Esophagus squamous epithelium (tissue), 5 donors: ENCODE results near the gene KCNAB1. TPM values are rescaled to one million over a fixed set of nuclear protein-coding genes. Genes with fewer than 3 reads are reported as not detected.
A peak's percentile ranks its signal among the peaks of the same experiment; 100 is the strongest.

Source experiments
- DNase-seq: peaks from one replicate; lab custom pipeline; 2025; lab: John Stamatoyannopoulos, UW
- H3K27ac ChIP-seq, 4 donors: fragments of 200-600 bp; sonication (generic); one replicate each; pipeline ENCODE4 v1.5.1; 2016 to 2019; ENCODE audit warnings: mild to moderate bottlenecking in 1 of 4
- H3K27me3 ChIP-seq, 4 donors: fragments of 200-600 bp; sonication (generic); 1 replicate in 3 of 4; 2 replicates in 1 of 4; pipeline versions ENCODE4 v1.5.1 to v1.6.0; 2017 to 2021; ENCODE audit warnings: antibody characterized with exemption in 1 of 4
- H3K36me3 ChIP-seq, 3 donors: fragments of 200-600 bp; sonication (generic); one replicate each; pipeline ENCODE4 v1.5.1; 2016 to 2019
- H3K4me1 ChIP-seq, 3 donors: fragments of 200-600 bp; sonication (generic); one replicate each; pipeline ENCODE4 v1.5.1; 2017 to 2019
- H3K4me3 ChIP-seq, 4 donors: fragments of 200-600 bp; sonication (generic); 1 replicate in 3 of 4; 2 replicates in 1 of 4; pipeline ENCODE4 v1.5.1; 2016 to 2019; ENCODE audit warnings: mild to moderate bottlenecking in 2 of 4, moderate library complexity in 1 of 4
- H3K9me3 ChIP-seq, 3 donors: fragments of 200-600 bp; sonication (generic); one replicate each; pipeline ENCODE4 v1.5.1; 2016 to 2019
- CTCF ChIP-seq, 6 experiments: fragments of 450-650 bp in 4 of 6; fragments of 200-600 bp in 2 of 6; sonication (generic) in 2 of 6; IDR thresholded peaks; one replicate each; pipeline ENCODE4 v1.5.1; 2016 to 2019; ENCODE audit warnings: antibody characterized with exemption in 6 of 6, mild to moderate bottlenecking in 4 of 6, moderate library complexity in 4 of 6
- POLR2A ChIP-seq, 4 donors: fragments of 450-650 bp; IDR thresholded peaks; one replicate each; pipeline ENCODE4 v1.6.1; 2017; ENCODE audit warnings: antibody characterized with exemption in 4 of 4, mild to moderate bottlenecking in 4 of 4, moderate library complexity in 3 of 4
- WGBS, 2 donors: methylation state at CpG; one replicate each; pipeline ENCODE4 v1.1.5; 2018; 5-methylcytosine and 5-hydroxymethylcytosine counted together
- intact Hi-C: fragments of 100-400 bp; cut with DNase I; formaldehyde crosslinking; loops from one replicate; pipeline ENCODE4 v1.15.0; 2022
- total RNA-seq, 4 donors: library from RNA; depleted of rRNA; stranded (reverse); fragments of >200 nt; gene quantifications; one replicate each; pipeline ENCODE4 v1.1.0, GENCODE V29; 2016
- donor health status: DM: yes; HTN: yes; CAD: no.

KCNAB1 gene
- total RNA-seq, 4 donors from 2014 or later: 0.40 to 6.6 (median 1.3) TPM

GRCh38 chr3:156516284-156516683, 395.9 kb downstream of the KCNAB1 start:
- no peaks in the 10 kb centered on the region for H3K27me3 ChIP-seq
- H3K9me3 ChIP-seq: no peaks in the 10 kb centered on the region
- 71 to 76% methylated on average over 3 of the region's 3 CpGs for WGBS, 2 donors
- H3K4me1 ChIP-seq: peaks cover 0 to 8% (median 0%) of the 10 kb centered on the region in 3 donors
- TF ChIP-seq CTCF (IDR thresholded peaks at IDR 0.05) (no peak), POLR2A (IDR thresholded peaks at IDR 0.05) (no peak)
- intact Hi-C loops: no loop called here
- DNase-seq: no peak
- H3K4me3 ChIP-seq: no peak overlapping the region
- H3K36me3 ChIP-seq: no peaks in the 10 kb centered on the region
- H3K27ac ChIP-seq: peak overlapping the region in 1 of 4 donors; percentile 13

- 27 to 61% methylated on average over 1 of the region's 1 CpG for WGBS, 2 donors
- intact Hi-C loops: no loop called here
Observed at GRCh38 chr3:156516961-156517360, 396.6 kb downstream of the KCNAB1 start.

GRCh38 chr3:156518726-156519125, 398.3 kb downstream of the KCNAB1 start:
- Histone ChIP-seq H3K27ac (no peak overlapping the region), H3K9me3 (no peaks in the 10 kb centered on the region), H3K27me3 (no peaks in the 10 kb centered on the region), H3K36me3 (no peaks in the 10 kb centered on the region), H3K4me3 (no peak overlapping the region), H3K4me1 (peaks cover 0 to 8% (median 0%) of the 10 kb centered on the region in 3 donors)
- intact Hi-C loops: no loop called here
- TF ChIP-seq CTCF (IDR thresholded peaks at IDR 0.05) (no peak), POLR2A (IDR thresholded peaks at IDR 0.05) (no peak)
- DNase-seq: no peak

More at GRCh38 chr3:156516961-156517360, 396.6 kb downstream of the KCNAB1 start:
- Histone ChIP-seq H3K4me3 (no peak overlapping the region), H3K4me1 (peaks cover 0 to 8% (median 0%) of the 10 kb centered on the region in 3 donors), H3K27ac (no peak overlapping the region), H3K27me3 (no peaks in the 10 kb centered on the region), H3K36me3 (no peaks in the 10 kb centered on the region), H3K9me3 (no peaks in the 10 kb centered on the region)
- TF ChIP-seq POLR2A (IDR thresholded peaks at IDR 0.05) (no peak), CTCF (IDR thresholded peaks at IDR 0.05) (no peak)
- DNase-seq: no peak

GRCh38 chr3:156519758-156520162, 399.4 kb downstream of the KCNAB1 start:
- peaks cover 0 to 8% (median 0%) of the 10 kb centered on the region in 3 donors for H3K4me1 ChIP-seq
- H3K27me3 ChIP-seq: no peaks in the 10 kb centered on the region
- DNase-seq: no peak
- H3K36me3 ChIP-seq: no peaks in the 10 kb centered on the region
- intact Hi-C loops: no loop called here
- H3K4me3 ChIP-seq: no peak overlapping the region
- 68 to 76% methylated on average over 1 of the region's 1 CpG for WGBS, 2 donors
- no peak for TF ChIP-seq POLR2A (IDR thresholded peaks at IDR 0.05)
- no peak for TF ChIP-seq CTCF (IDR thresholded peaks at IDR 0.05)
- H3K9me3 ChIP-seq: no peaks in the 10 kb centered on the region
- H3K27ac ChIP-seq: no peak overlapping the region

GRCh38 chr3:156522673-156523072, 402.3 kb downstream of the KCNAB1 start:
- Histone ChIP-seq H3K27ac (no peak overlapping the region), H3K4me3 (no peak overlapping the region), H3K9me3 (no peaks in the 10 kb centered on the region), H3K4me1 (peaks cover 0 to under 1% (median 0%) of the 10 kb centered on the region in 3 donors), H3K36me3 (no peaks in the 10 kb centered on the region), H3K27me3 (no peaks in the 10 kb centered on the region)
- 80 to 93% methylated on average over 4 of the region's 4 CpGs for WGBS, 2 donors
- DNase-seq: no peak
- no peak for TF ChIP-seq POLR2A (IDR thresholded peaks at IDR 0.05)
- no peak for TF ChIP-seq CTCF (IDR thresholded peaks at IDR 0.05)
- intact Hi-C loops: no loop called here
